ENCODE data around the gene DACH1.
"Not testable (repeated sequence)": the region's sequence is repeated elsewhere in the genome, so short reads cannot be mapped to it uniquely, and the experiment has no call there.

Gene DACH1

GRCh38 chr13:71865874-71866334 is 1.1 kb downstream of the DACH1 start:
- DNase-seq, result peak in 1 of 4 experiments; percentile 1

- peak in 3 of 4 experiments; percentile 14 to 43 (median 28) for DNase-seq
Measured at GRCh38 chr13:71864986-71865873, 1.8 kb downstream of the DACH1 start.

GRCh38 chr13:71864094-71864985 is 2.7 kb downstream of the DACH1 start:
- peak; percentile 22 to 58 (median 42) for DNase-seq

- no peak for DNase-seq
Measured at GRCh38 chr13:71863254-71863865, 3.6 kb downstream of the DACH1 start.

DNA sequence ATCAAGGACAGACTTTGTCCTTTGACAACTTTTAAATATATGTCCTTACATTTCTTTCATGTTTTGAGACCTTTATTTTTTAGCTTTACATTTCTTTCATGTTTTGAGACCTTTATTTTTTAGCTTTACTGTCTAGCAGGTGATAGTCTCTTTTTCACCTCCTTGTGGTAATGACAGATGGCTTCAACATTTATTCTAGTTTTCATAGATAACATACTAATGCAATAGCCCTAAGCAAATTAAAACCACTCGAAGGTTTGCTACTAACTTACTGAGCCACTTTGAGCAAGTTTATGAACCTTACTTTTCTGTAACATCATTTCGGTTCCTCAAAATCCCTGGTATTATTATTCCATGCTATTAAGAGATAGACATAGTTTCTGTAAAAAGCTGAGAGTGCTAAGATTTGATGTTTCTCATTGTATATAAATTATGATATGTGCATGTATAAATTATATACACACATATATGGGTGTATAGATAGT is 4.5 kb downstream of the DACH1 start:
- DNase-seq, result no peak

DNA sequence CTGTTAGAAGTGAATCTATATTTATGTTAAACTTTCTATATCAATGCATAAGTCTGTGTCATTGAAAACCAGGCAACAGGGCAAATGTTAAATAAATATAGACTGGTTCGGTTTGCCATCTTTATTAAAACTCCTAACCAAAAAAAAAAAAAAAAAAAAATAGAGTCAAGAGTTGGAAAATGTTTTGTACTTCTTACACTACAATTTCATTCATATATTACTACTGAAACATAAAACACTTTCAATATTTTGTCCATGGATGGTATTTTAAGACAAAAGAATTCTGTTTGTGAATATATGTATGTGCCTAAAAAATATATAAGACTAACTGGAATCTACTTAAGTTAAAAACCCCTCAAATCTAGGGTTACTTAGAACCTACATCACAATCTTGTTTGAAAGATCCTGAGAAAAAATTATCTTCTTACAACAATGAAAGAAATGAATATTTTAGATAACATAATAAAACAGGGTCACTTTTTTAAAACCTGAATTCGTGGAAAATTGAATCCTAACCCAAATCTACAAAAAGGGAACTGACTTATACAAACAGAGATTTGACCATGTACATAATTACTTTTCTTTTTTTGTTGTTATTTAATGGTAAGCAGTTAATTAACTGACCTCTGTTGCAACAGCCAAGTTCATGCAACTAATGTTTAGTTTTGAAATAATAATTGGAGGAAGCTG is 5.1 kb downstream of the DACH1 start:
- no peak for DNase-seq

- no peak for DNase-seq
Measured at GRCh38 chr13:71860547-71861138, 6.4 kb downstream of the DACH1 start.

GRCh38 chr13:71858647-71859046 is 8.4 kb downstream of the DACH1 start:
- DNase-seq, result no peak

DNA sequence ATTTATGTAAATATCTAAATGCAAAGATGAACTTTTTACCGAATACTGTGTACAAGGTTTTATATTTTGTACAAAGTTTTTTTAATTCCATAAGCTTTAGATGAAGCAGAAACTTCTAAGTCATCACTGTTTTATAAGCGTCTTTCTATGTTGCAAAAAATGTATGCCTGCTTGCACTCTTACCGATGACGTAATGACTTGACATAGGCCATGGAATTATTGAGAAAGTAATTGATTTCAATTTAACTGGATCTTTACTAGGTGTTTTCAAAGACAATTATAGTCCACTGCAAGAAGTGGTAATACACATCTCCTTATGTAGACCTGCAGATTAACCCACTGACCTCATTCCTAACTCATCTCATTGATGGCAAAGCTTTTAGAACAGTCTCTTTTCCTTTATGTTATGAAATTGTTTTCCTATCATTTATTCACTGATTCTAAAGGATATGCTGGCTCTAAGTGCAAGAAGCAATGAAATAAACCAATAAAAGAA is 10.4 kb downstream of the DACH1 start:
- no peak for DNase-seq

DNA sequence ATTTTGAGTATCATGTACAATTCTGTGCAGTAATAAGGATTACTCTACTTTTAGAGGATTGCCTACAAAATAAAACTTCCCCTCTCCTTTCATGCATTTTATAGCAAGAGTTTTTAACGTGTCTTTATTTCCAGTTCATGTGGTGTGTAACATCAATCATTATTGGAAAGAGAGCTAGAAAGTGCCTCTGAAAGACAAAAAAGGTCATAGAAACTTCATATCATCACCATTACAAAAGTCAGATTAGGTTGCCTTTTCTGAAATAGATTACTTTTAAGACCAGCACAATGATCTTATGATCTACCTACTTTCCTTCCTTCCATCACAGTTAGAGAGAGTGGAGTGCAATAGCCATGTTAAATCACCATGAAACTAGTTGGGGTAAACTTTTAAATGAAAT is 12.6 kb downstream of the DACH1 start:
- no peak for DNase-seq

GRCh38 chr13:71853725-71854124 is 13.3 kb downstream of the DACH1 start:
- no peak for DNase-seq

DNA sequence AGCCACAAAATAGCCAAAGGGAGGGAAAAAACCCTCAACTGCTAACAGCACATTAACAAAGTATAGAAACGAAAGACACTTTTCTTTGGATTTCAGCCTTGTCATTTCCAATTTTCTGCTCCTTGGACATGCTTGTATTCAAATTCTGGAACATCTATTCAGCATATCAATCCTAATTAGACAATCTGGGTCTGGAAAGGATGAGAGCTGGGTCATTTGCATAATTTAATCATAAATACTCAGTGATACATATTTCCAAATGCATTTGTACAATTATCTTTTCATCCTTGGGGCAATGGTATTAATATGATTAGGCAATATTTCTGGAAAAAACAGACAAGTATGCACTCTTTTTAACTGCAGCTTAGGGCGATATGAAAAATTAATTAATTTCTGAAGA is 14.3 kb downstream of the DACH1 start:
- DNase-seq, result no peak

- no peak for DNase-seq
Measured at GRCh38 chr13:71851498-71852409, 15.2 kb downstream of the DACH1 start.

DNA sequence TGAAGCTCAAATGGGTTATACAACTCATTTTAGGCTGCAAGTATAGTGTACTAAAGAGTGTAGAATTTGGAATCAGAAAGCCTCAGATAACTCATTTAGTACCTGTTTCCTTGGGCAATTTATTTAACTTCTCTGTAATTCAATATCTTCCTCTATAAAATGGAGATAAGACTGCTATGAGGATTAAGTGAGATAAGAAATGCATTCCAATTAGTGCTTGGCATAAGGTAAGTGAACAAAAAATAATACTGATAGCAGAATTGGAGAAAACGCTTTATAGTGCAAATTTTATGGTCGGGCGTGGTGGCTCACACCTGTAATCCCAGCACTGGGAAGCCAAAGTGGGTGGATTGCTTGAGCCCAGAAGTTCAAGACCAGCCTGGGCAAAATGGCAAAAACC is 25.0 kb downstream of the DACH1 start:
- DNase-seq, result no peak

- DNase-seq, result no peak
Measured at GRCh38 chr13:71838842-71839241, 28.2 kb downstream of the DACH1 start.

- DNase-seq, result not testable (repeated sequence)
Measured at GRCh38 chr13:71837582-71837981, 29.4 kb downstream of the DACH1 start.

DNA sequence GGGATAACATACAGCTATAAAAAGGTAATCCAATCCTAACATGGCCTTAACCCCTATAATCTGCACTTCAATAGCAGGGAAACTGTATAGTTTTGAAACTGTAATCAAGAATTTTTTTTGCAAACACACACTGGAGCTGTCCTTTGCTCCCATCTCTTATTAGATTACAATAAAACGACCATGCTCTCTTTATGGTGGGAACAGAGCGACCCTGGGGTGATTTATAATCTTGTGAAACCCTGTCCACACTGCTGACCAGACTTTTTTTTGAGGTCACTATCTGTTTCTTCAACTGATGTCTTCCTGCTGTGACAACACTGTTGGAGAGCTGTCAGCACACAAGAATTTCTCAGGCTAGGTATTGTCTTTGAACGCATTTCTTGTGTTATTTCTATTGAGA is 35.3 kb downstream of the DACH1 start:
- DNase-seq, result no peak

DNA sequence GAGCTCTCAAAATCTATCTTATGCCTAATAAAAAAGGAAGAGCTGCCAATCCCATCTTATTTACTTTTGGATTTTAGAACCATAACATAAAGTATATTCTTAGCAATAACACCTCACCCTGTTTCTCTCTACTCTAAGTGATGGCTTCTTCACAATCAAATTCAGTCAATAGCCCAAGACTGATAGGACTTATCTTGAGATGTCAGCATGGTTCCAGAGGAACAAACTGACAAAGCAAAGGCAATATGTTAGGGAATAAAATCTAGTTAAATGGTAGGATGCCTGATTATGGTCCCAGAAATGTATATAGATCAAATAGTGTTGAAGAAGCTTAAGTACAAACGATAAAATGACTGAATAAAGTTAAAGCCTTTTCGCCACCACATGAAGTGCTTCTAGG is 36.3 kb downstream of the DACH1 start:
- DNase-seq, result no peak

DNA sequence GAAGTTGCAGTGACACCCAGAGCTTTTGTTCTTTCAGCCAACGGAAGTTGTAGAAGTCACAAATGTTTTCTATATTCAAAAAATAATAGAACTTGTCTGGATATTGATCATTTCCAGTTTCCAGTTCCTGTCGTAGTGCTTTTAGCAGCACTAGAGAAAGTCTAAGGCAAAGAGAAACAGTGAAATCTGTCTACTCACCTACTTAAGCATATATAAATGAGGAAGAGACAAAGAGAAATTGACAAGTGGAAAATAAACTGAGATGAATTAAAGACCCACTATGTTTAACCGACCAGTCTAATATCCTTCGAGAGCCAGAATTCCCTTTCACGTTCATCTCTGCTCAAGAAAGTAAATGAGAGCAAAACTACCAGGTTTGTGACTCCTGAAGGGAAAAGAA is 36.7 kb downstream of the DACH1 start:
- no peak for DNase-seq

- DNase-seq, result no peak
Measured at GRCh38 chr13:71829547-71829946, 37.5 kb downstream of the DACH1 start.
